CD4-positive, alpha-beta T cell treated with Interleukin-1 beta for 1 hour (primary cell): ENCODE data around the gene ELOVL6.
"Not testable (repeated sequence)": the region's sequence is repeated elsewhere in the genome, so short reads cannot be mapped to it uniquely, and the experiment has no call there.

ENCODE experiments used
- DNase-seq, 2 donors: peaks; one replicate each; pipeline ENCODE4 v3.0.0-alpha.2; 2020 to 2022

Gene ELOVL6

GRCh38 chr4:110119337-110119736 is 79.1 kb downstream of the ELOVL6 start:
- no peak for DNase-seq

GRCh38 chr4:110112056-110112455 is 86.4 kb downstream of the ELOVL6 start:
- no peak for DNase-seq

GRCh38 chr4:110109455-110109854 is 89.0 kb downstream of the ELOVL6 start:
- DNase-seq, result no peak

GRCh38 chr4:110108960-110109359 is 89.5 kb downstream of the ELOVL6 start:
- DNase-seq, result no peak

- DNase-seq, result no peak
These were observed 90.0 kb downstream of the ELOVL6 start for GRCh38 chr4:110108422-110108821.

- no peak for DNase-seq
These were observed 90.5 kb downstream of the ELOVL6 start for GRCh38 chr4:110107866-110108265.

- DNase-seq, result no peak
These were observed 91.5 kb downstream of the ELOVL6 start for GRCh38 chr4:110106931-110107296.

GRCh38 chr4:110104661-110105060 is 93.8 kb downstream of the ELOVL6 start:
- DNase-seq, result no peak

GRCh38 chr4:110099638-110100037 is 98.8 kb downstream of the ELOVL6 start:
- DNase-seq, result no peak

- DNase-seq, result no peak
These were observed 102.0 kb downstream of the ELOVL6 start for GRCh38 chr4:110096405-110096804.

- no peak for DNase-seq
These were observed 105.8 kb downstream of the ELOVL6 start for GRCh38 chr4:110092646-110093045.

- DNase-seq, result no peak
These were observed 106.8 kb downstream of the ELOVL6 start for GRCh38 chr4:110091434-110092140.

GRCh38 chr4:110088670-110089069 is 109.7 kb downstream of the ELOVL6 start:
- DNase-seq, result no peak

- no peak for DNase-seq
These were observed 111.2 kb downstream of the ELOVL6 start for GRCh38 chr4:110087070-110087708.

- peak in 1 of 2 donors; percentile 16 for DNase-seq
These were observed 113.3 kb downstream of the ELOVL6 start for GRCh38 chr4:110085131-110085530.

GRCh38 chr4:110084154-110084553 is 114.3 kb downstream of the ELOVL6 start:
- DNase-seq, result no peak

GRCh38 chr4:110078148-110078547 is 120.3 kb downstream of the ELOVL6 start:
- DNase-seq, result not testable (repeated sequence)

GRCh38 chr4:110076828-110077227 is 121.6 kb downstream of the ELOVL6 start:
- not testable (repeated sequence) for DNase-seq

GRCh38 chr4:110075891-110076290 is 122.5 kb downstream of the ELOVL6 start:
- DNase-seq, result no peak

- DNase-seq, result no peak
These were observed 123.2 kb downstream of the ELOVL6 start for GRCh38 chr4:110075083-110075738.

- DNase-seq, result no peak
These were observed 123.8 kb downstream of the ELOVL6 start for GRCh38 chr4:110074570-110074969.

GRCh38 chr4:110073053-110073845 is 125.2 kb downstream of the ELOVL6 start:
- no peak for DNase-seq

- no peak for DNase-seq
These were observed 126.9 kb downstream of the ELOVL6 start for GRCh38 chr4:110071466-110071865.
